Fibroblast of lung (primary cell): Measurements from ENCODE around the gene TBC1D2B.

Source experiments
- CTCF ChIP-seq, 2 donors: IDR thresholded peaks in 1 of 2; conservative IDR thresholded peaks in 1 of 2; 1 replicate in 1 of 2; 2 replicates in 1 of 2; pipeline ENCODE4 v1.5.1; 2011 to 2012; ENCODE audit warnings: low read length in 2 of 2, control low read depth in 1 of 2, inconsistent platforms in 1 of 2, low read depth in 1 of 2, mild to moderate bottlenecking in 1 of 2
- EZH2 ChIP-seq: IDR thresholded peaks from 2 replicates; pipeline ENCODE4 v1.5.1; 2012; ENCODE audit warnings: low read length, control low read depth, mild to moderate bottlenecking; ENCODE audit errors: missing control alignments

GRCh38 chr15:78067328-78068228, 9.9 kb downstream of the TBC1D2B start:
- no peak for TF ChIP-seq CTCF (conservative IDR thresholded peaks at IDR 0.05 in 1 of 2, IDR thresholded peaks at IDR 0.05 in 1 of 2; ENCODE audit: low read depth in 1 of 2, low read length in 2 of 2)
- TF ChIP-seq EZH2 = no peak
